Aorta (tissue), 5 donors: ENCODE data around the gene METAP1D. TPM values are rescaled to one million over a fixed set of nuclear protein-coding genes. Genes with fewer than 3 reads are reported as not detected.

ENCODE experiments used
- ATAC-seq: fragments of 200-7000 bp; cut with Tn5 transposase; one replicate; pipeline ENCODE4 v1.9.1; 2022; ENCODE audit warnings: moderate library complexity; ENCODE audit not compliant: low FRiP score
- DNase-seq, 2 donors: peaks; one replicate each; pipeline ENCODE4 v3.0.0-alpha.2; 2020
- H3K27ac ChIP-seq, 2 donors: one replicate each; pipeline ENCODE4 v1.5.1; 2013; ENCODE audit warnings: low read length in 2 of 2, mild to moderate bottlenecking in 2 of 2, moderate library complexity in 2 of 2, control low read depth in 1 of 2, inconsistent platforms in 1 of 2, low read depth in 1 of 2
- H3K27me3 ChIP-seq, 2 donors: one replicate each; pipeline ENCODE4 v1.6.1; 2013; ENCODE audit warnings: control low read depth in 1 of 2, low read length in 1 of 2, mild to moderate bottlenecking in 1 of 2, moderate library complexity in 1 of 2; ENCODE audit not compliant: insufficient read depth in 2 of 2, control insufficient read depth in 1 of 2
- H3K36me3 ChIP-seq, 2 donors: one replicate each; pipeline ENCODE4 v1.6.1; 2013; ENCODE audit warnings: control low read depth in 1 of 2, low read length in 1 of 2, mild to moderate bottlenecking in 1 of 2; ENCODE audit not compliant: insufficient read depth in 2 of 2, control insufficient read depth in 1 of 2
- H3K4me1 ChIP-seq, 2 donors: one replicate each; pipeline ENCODE4 v1.6.1; 2013; ENCODE audit warnings: low read length in 2 of 2, control low read depth in 1 of 2, mild to moderate bottlenecking in 1 of 2, moderate library complexity in 1 of 2; ENCODE audit not compliant: insufficient read depth in 2 of 2, control insufficient read depth in 1 of 2
- H3K4me3 ChIP-seq, 2 donors: one replicate each; pipeline ENCODE4 v1.5.1; 2013; ENCODE audit warnings: low read length in 2 of 2, control low read depth in 1 of 2, mild to moderate bottlenecking in 1 of 2
- H3K9me3 ChIP-seq: one replicate; pipeline ENCODE4 v1.6.1; 2013; ENCODE audit warnings: mild to moderate bottlenecking, low read length; ENCODE audit not compliant: control insufficient read depth
- WGBS, 2 donors: extraction: QIAGEN DNeasy Blood & Tissue Kit; methylation state at CpG; one replicate each; pipeline ENCODE4 v1.1.7; 2013; 5-methylcytosine and 5-hydroxymethylcytosine counted together
- intact Hi-C, 2 donors: fragments of 100-400 bp; cut with DNase I; formaldehyde crosslinking; loops; one replicate each; pipeline versions ENCODE4 v1.14.2 to v1.15.0; 2022
- polyA plus RNA-seq, 2 donors: library from polyadenylated mRNA; stranded (reverse); fragments of 200-250 nt; gene quantifications; one replicate each; pipeline ENCODE4 v1.2.3, GENCODE V29; 2013
- total RNA-seq, 2 donors: library from RNA; stranded (reverse); fragmentation: NEBNext Ultra II Directional; extraction: Animal tissue kit (Norgen Biotek cat#: 25700); gene quantifications; one replicate each; pipeline ENCODE4 v1.2.1, GENCODE V29; 2021
- donor health status: healthy with polysubstance abuse.
- donor health status: Bipolar disorder and iron deficiency.
- donor health status: DM: no; HTN: no; CAD: no.
- donor health status: DM: no; HTN: no; CAD: no.
- donor health status: DM: yes; HTN: yes; CAD: no.

The METAP1D gene
- total and polyA plus RNA-seq, 4 donors: 2.9 to 8.0 (median 4.2) TPM

DNA sequence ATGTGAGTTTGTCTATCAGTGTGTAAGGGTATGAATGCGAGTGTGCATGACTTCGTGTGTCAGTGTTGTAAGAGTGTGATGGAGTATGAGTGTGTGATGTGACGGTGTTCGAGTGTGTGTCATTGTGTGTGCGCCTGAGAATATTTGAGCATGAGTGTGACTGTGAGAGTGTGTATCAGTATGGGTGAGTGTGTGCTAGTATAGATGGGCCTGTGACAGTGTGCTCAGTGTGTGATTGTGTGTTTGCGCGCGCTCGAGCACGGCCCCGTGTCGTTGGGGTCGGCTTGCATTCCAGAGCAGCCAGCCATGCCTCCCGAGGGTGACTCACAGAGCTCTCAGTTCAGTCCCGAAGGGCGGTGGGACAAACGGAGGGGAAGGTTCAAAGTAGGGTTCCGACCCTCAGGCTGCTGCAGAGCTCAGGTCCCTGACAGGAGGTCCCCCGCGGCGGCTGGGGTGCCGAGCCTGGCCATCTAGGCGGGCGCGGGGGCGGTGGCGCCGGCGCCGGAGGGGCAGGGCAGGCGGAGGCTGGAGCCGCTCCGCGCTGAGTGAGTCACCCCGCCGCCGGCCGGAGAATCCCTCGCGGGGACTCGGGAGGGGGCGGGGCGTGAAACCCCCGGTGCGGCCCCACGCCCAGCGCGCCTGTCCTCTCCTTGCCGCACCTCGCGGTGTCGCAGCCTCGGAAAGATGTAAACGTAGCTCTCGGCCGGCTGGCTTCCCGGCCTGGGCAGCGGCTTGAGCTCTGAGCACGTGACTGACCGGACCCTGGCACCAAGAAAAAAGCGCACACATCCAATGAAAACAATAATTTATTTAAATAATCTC lies 99.1 kb downstream of the METAP1D start:
- Histone ChIP-seq H3K4me1 (no peaks in the 10 kb centered on the region), H3K27me3 (peaks cover 0 to 3% of the 10 kb centered on the region in 2 donors), H3K36me3 (no peaks in the 10 kb centered on the region), H3K4me3 (peak overlapping the region in 1 of 2 donors; percentile 21), H3K9me3 (no peaks in the 10 kb centered on the region), H3K27ac (no peak overlapping the region)
- ATAC-seq: peak; percentile 50
- DNase-seq: peak in 1 of 2 donors; percentile 91
- 10 to 14% methylated on average over 44 to 61 of the region's 61 CpGs for WGBS, 2 donors
- intact Hi-C loops: no loop called here

DNA sequence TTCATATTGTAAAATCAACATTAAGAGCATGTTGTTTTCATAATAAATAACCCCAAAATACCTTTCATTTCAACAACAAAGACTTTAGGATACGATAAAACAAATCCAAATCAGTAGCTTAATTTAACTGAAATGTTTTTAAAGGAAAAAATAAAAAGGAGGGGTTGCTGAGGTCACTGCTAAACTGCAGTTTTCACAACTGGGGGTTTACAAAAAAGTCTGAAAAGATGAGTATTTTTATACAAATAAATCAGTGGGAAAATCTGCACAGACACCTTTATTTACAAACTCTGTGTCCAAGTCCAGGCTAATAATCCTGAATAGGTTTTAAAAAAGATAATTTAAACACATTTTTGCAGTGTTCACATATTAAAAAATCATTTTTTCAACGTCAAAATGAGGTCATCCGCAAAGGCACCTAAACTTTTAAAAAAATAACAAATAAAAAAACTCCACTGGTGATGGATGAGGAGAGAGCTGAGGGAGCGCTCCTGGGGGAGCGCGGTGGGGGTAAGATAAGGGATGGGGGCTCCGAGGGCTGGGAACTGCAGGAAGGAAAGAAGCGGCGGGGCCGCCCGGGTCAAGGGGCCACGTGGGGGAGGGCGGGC lies 99.8 kb downstream of the METAP1D start:
- ATAC-seq: no peak
- intact Hi-C loops: loop anchor here in 1 of 2 donors (10.0 kb wide), 2 partner anchors 105 to 395 kb away; partner anchors contain the start of gene METAP1D
- H3K4me1 ChIP-seq: no peaks in the 10 kb centered on the region
- DNase-seq: no peak
- no peak overlapping the region for H3K27ac ChIP-seq
- H3K4me3 ChIP-seq: no peak overlapping the region
- 7 to 12% methylated on average over 13 of the region's 13 CpGs for WGBS, 2 donors
- H3K9me3 ChIP-seq: no peaks in the 10 kb centered on the region
- no peaks in the 10 kb centered on the region for H3K36me3 ChIP-seq
- H3K27me3 ChIP-seq: peaks cover 0 to 3% of the 10 kb centered on the region in 2 donors

DNA sequence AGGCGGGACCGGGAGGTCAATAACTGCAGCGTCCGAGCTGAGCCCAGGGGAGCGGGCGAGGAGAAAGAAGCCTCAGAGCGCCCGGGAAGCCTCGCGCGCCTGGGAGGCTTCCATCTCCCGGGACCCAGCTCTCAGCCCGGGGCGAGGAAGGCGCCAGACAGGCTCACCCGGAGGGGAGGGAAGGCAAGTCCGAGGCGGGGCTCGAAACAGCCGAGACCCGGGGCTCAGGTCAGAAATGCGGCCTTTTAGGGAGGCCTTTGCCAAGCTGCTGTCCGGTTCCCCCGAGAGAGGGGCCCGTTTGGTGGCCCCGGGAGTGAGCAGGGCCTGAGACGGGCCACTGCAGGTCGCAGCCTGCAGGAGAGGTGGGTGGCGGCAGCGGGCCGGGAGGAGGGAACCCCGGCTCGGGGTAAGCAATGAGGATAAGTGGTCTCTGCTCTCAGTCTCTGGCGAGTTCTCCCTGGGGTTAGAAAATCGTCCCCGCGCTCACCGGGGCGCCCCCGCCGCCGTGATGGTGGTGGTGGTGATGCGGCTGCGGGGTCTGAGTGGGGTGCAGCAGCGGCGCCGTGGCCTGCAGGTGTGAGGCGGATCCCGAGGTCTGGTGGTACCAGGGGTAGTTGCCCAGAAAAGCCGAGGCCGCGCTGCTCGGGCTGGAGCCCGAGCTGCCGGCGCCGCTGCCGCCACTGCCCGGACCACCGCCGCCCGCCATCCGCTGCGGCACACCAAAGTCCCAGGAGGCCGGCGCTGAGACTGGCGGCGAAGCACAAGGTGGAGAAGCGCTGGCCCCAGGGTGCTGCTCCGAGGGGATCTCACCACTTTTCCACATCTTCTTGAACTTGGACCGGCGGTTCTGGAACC lies 100.6 kb downstream of the METAP1D start:
- peaks cover 0 to 3% of the 10 kb centered on the region in 2 donors for H3K27me3 ChIP-seq
- no peaks in the 10 kb centered on the region for H3K4me1 ChIP-seq
- H3K36me3 ChIP-seq: no peaks in the 10 kb centered on the region
- no peak overlapping the region for H3K27ac ChIP-seq
- WGBS, 2 donors: 12 to 18% methylated on average over 54 to 72 of the region's 72 CpGs
- H3K4me3 ChIP-seq: no peak overlapping the region
- DNase-seq (peak in 1 of 2 donors; percentile 74), ATAC-seq (no peak)
- intact Hi-C loops: loop anchor here in 1 of 2 donors (10.0 kb wide), 2 partner anchors 106 to 396 kb away; partner anchors contain the start of gene METAP1D
- H3K9me3 ChIP-seq: no peaks in the 10 kb centered on the region

DNA sequence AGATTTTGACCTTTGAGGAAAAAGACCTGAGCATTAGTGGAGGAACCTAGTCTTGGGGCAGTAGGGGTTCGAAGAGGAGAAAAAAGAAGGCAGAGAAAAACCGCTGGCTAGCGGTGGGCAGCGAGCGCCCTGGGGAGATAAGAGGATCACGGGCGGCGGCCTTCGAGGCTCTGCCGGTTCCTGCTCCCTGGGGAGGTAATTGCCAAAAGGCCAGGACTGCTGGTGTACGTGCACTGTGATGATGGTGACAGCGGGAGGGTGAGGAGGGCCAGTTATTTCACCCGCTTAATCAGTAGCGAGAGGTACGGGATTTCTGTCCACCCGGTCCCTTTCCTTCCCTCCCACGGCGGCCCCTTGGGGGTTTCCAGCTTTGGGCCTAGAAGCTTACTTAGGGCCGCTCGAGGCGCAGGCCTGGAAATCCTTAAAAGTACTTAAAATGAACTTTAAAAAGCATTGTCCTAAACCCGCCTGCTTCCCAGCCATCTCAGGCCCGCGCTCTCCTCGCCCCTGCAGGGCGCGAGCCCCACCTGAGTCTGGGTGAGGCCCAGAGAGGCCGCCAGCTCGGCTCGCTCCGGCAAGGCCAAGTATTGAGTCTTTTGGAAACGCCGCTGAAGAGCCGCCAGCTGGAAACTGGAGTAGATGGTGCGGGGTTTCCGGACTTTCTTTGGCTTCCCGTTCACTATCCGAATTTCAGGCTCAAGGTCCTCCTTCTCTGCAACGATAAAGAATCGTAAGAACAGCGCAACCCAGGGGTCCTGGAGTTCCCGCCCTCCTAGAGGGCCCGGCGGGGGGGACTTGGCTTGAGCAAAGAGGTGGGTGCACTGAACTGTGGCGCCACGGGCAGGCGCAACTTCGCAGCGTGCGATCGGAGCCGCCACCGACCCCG lies 101.4 kb downstream of the METAP1D start:
- H3K4me1 ChIP-seq: no peaks in the 10 kb centered on the region
- no peak overlapping the region for H3K27ac ChIP-seq
- H3K9me3 ChIP-seq: no peaks in the 10 kb centered on the region
- ATAC-seq (no peak), DNase-seq (peak in 1 of 2 donors; percentile 72)
- intact Hi-C loops: loop anchor here in 1 of 2 donors (10.0 kb wide), 2 partner anchors 106 to 396 kb away; partner anchors contain the start of gene METAP1D
- H3K27me3 ChIP-seq: no peaks in the 10 kb centered on the region
- H3K4me3 ChIP-seq: no peak overlapping the region
- H3K36me3 ChIP-seq: no peaks in the 10 kb centered on the region
- WGBS, 2 donors: 23 to 28% methylated on average over 54 of the region's 54 CpGs

DNA sequence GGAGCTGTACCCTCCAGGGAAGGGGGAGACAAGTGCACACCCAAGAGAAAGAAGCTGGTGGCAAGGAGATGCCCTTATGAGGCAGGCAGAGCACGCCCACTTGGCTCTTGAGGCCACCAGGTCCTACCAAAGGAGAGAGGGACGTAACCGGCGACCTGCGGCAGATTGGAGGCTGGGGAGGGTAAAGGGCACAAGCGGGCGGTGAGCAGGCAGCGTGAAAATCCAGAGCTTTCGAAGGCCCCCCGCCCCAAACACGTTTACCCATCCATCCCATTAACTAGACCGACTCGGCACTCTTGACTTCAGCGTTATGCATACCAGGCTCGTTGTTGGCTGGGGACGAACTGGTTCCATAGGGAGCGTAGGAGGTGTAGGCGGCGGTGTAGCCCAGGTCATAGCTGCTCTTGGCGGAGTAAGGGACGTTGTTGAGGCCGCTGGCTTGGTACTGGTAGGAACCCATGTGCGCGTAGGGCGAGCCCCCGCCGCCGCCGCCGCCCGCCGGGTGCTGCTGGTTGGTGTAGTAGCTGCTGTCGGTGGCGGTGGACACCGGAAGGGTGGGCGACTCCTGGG lies 102.2 kb downstream of the METAP1D start:
- WGBS, 2 donors: 3 to 4% methylated on average over 35 to 36 of the region's 36 CpGs
- DNase-seq: peak in 1 of 2 donors; percentile 76
- Histone ChIP-seq H3K4me3 (peak overlapping the region in 1 of 2 donors; percentile 30), H3K27ac (no peak overlapping the region), H3K9me3 (no peaks in the 10 kb centered on the region), H3K4me1 (no peaks in the 10 kb centered on the region), H3K36me3 (no peaks in the 10 kb centered on the region), H3K27me3 (no peaks in the 10 kb centered on the region)
- ATAC-seq: peak; percentile 3
- intact Hi-C loops: loop anchor here in 1 of 2 donors (10.0 kb wide), 2 partner anchors 107 to 397 kb away; partner anchors contain the start of gene METAP1D

DNA sequence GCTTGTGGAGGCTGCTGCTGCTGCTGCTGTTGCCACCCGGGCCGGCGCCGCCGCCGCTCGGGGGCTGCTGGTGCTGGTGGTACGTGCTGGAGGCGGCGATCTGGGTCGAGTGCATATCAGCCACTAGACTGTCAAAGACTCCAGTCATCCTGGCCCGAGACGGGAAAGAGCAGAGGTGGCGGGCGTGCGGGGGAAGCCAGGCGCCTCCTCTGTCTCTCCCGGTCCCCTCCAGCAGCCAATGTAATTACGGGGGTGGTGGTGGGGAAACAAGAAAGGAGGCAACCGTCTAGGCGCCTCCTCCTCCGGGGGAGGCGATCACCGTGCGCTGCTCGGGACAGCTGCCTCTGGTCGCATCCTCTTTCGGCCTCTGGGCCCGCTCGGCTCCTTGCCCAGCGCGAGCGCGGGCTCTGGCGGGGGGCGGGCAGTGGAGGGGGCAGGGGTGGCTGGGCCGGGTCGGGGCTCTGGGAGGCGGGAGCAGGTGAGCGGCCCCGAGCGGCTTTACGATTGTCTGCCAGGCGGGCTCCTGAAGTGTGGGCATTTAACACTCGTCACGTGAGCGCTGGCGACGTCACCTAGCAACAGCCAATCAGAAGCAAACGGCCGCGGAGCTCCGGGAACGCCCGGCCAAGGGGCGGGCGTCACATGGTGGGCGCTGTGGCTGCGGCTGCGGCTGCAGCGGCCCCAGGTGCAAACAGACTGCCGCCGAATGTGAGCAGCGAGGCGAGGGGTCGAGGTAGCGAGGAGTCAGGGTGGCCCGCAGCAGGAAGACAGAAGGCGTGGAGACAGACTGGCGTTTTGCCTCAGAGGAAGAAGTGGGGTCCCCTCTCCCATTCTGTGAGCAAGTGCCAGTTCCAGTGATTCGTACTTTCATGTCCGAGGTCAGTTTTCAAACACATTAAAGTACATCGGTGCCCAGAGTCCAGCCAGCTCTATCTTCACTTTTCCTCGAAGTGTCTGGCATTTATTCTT lies 102.9 kb downstream of the METAP1D start, which contains the start of gene DLX2:
Gene DLX2 (minus strand): TSS at position 510 of the 969 bp plus-strand sequence. CDS start 362 bp downstream, at position 148.
- ATAC-seq: peak; percentile 47
- H3K4me3 ChIP-seq: peak within 1 kb of the TSS in 1 of 2 donors; percentile 30
- H3K27me3 ChIP-seq: no peaks in the 10 kb centered on the region
- DNase-seq: peak; percentile 89 to 90
- intact Hi-C loops: loop anchor here in 1 of 2 donors (10.0 kb wide), 2 partner anchors 108 to 398 kb away; partner anchors contain the start of gene METAP1D
- no peaks in the 10 kb centered on the region for H3K36me3 ChIP-seq
- WGBS, 2 donors: 2% methylated on average over 73 to 74 of the region's 74 CpGs
- H3K27ac ChIP-seq: no peak within 1 kb of the TSS
- H3K9me3 ChIP-seq: no peaks in the 10 kb centered on the region
- H3K4me1 ChIP-seq: no peaks in the 10 kb centered on the region
